Pancreas (tissue), 10 donors: ENCODE results near the gene C16orf89. TPM values are rescaled to one million over a fixed set of nuclear protein-coding genes. Genes with fewer than 3 reads are reported as not detected.

Source experiments
- ATAC-seq, 4 donors: fragments of 200-7000 bp; cut with Tn5 transposase; one replicate each; pipeline versions ENCODE4 v1.8.0 to v1.9.1; 2020; ENCODE audit warnings: mild to moderate bottlenecking in 4 of 4, moderate library complexity in 4 of 4
- DNase-seq, 6 donors: peaks; one replicate each; pipeline ENCODE4 v3.0.0-alpha.2; 2020
- FAIRE-seq: peaks from 2 replicates; lab custom pipeline; 2012; peaks lifted over from hg19 to GRCh38; lab: Jason Lieb, UNC
- H3K27ac ChIP-seq, 4 donors: fragments of 200-600 bp; sonication (generic); 1 replicate in 3 of 4; 2 replicates in 1 of 4; pipeline versions ENCODE4 v1.5.0 to v1.8.0; 2020
- H3K27me3 ChIP-seq, 4 donors: fragments of 200-600 bp; one replicate each; pipeline ENCODE4 v1.8.0; 2021
- H3K36me3 ChIP-seq, 3 donors: fragments of 200-600 bp; sonication (generic) in 1 of 3; one replicate each; pipeline versions ENCODE4 v1.5.0 to v1.8.0; 2020 to 2021
- H3K4me1 ChIP-seq, 3 donors: fragments of 200-600 bp; one replicate each; pipeline ENCODE4 v1.8.0; 2021
- H3K4me3 ChIP-seq, 4 donors: fragments of 200-600 bp; sonication (generic) in 2 of 4; one replicate each; pipeline versions ENCODE4 v1.5.0 to v1.8.0; 2020 to 2021
- H3K9me3 ChIP-seq, 4 donors: fragments of 200-600 bp; one replicate each; pipeline ENCODE4 v1.8.0; 2021
- CTCF ChIP-seq, 4 donors: fragments of 200-600 bp; sonication (generic) in 3 of 4; IDR thresholded peaks; one replicate each; pipeline versions ENCODE4 v1.5.0 to v1.8.0; 2021; ENCODE audit warnings: antibody characterized with exemption in 4 of 4
- WGBS, 2 donors: extraction: QIAGEN DNeasy Blood & Tissue Kit; methylation state at CpG; one replicate each; pipeline ENCODE4 v1.1.7; 2013; 5-methylcytosine and 5-hydroxymethylcytosine counted together
- intact Hi-C, 3 donors: fragments of 100-400 bp; cut with DNase I; formaldehyde crosslinking; loops; one replicate each; pipeline versions ENCODE4 v1.11.1 to v1.14.2; 2022
- polyA plus RNA-seq, 2 donors: library from polyadenylated mRNA; stranded (reverse); fragments of 200-250 nt; gene quantifications; one replicate each; pipeline ENCODE4 v1.2.3, GENCODE V29; 2013
- total RNA-seq, 6 donors: library from RNA; stranded (reverse); fragmentation: NEBNext Ultra II Directional in 4 of 6; extraction: Animal tissue kit (Norgen Biotek cat#: 25700) in 4 of 6; gene quantifications; one replicate each; pipeline versions ENCODE4 v1.2.1 to v1.2.4, GENCODE V29; 2021 to 2023
- donor health status: healthy with polysubstance abuse.
- donor health status: DM: no; HTN: no; CAD: no; lungs with moderate emphysema.
- donor health status: DM: no; HTN: no; CAD: no.
- donor health status: control.
- donor health status: control.
- donor health status: Bipolar disorder and iron deficiency.
- donor health status: DM: yes; HTN: yes; CAD: no.
- donor health status: DM: no; HTN: no; CAD: no.
- donor health status: DM: no; HTN: no; CAD: no.
- donor health status: DM: yes; HTN: yes; CAD: no.

Gene C16orf89
- total and polyA plus RNA-seq, 8 donors, result 1.1 to 9.1 (median 2.3) TPM; not detected in 1

GRCh38 chr16:5065326-5065725 is 430 bp downstream of the C16orf89 start:
- peak in 3 of 4 donors; percentile 34 to 62 (median 59) for ATAC-seq
- H3K4me3 ChIP-seq, result no peak overlapping the region
- WGBS, 2 donors, result 45 to 50% methylated on average over 8 of the region's 8 CpGs

GRCh38 chr16:5064915-5065314 is 841 bp downstream of the C16orf89 start:
- intact Hi-C loops, result no loop called here
- H3K36me3 ChIP-seq, result no peaks in the 10 kb centered on the region
- DNase-seq, result peak in 1 of 6 donors; percentile 40
- no peak for TF ChIP-seq CTCF (IDR thresholded peaks at IDR 0.05)
- ATAC-seq, result peak in 3 of 4 donors; percentile 21 to 53 (median 47)
- 36 to 39% methylated on average over 7 of the region's 7 CpGs for WGBS, 2 donors
- no peak for FAIRE-seq
- H3K4me1 ChIP-seq, result no peaks in the 10 kb centered on the region
- no peaks in the 10 kb centered on the region for H3K9me3 ChIP-seq
- no peak overlapping the region for H3K4me3 ChIP-seq
- H3K27me3 ChIP-seq, result no peaks in the 10 kb centered on the region
- no peak overlapping the region for H3K27ac ChIP-seq

More at GRCh38 chr16:5065326-5065725, 430 bp downstream of the C16orf89 start:
- Histone ChIP-seq H3K9me3 (no peaks in the 10 kb centered on the region), H3K36me3 (no peaks in the 10 kb centered on the region), H3K27me3 (no peaks in the 10 kb centered on the region), H3K27ac (no peak overlapping the region), H3K4me1 (no peaks in the 10 kb centered on the region)
- no peak for TF ChIP-seq CTCF (IDR thresholded peaks at IDR 0.05)
- intact Hi-C loops, result no loop called here
- DNase-seq (no peak), FAIRE-seq (no peak)

- DNase-seq (no peak), FAIRE-seq (no peak), ATAC-seq (no peak)
- Histone ChIP-seq H3K27ac (no peak overlapping the region), H3K4me3 (no peak overlapping the region), H3K9me3 (no peaks in the 10 kb centered on the region), H3K36me3 (no peaks in the 10 kb centered on the region), H3K27me3 (no peaks in the 10 kb centered on the region), H3K4me1 (no peaks in the 10 kb centered on the region)
- WGBS, 2 donors, result 74 to 75% methylated on average over 19 of the region's 19 CpGs
- no peak for TF ChIP-seq CTCF (IDR thresholded peaks at IDR 0.05)
- intact Hi-C loops, result no loop called here
Measured at GRCh38 chr16:5062790-5063765, 2.7 kb downstream of the C16orf89 start.

- WGBS, 2 donors, result 82 to 91% methylated on average over 11 of the region's 11 CpGs
- intact Hi-C loops, result no loop called here
- no peak overlapping the region for H3K4me3 ChIP-seq
- H3K9me3 ChIP-seq, result no peaks in the 10 kb centered on the region
- H3K27me3 ChIP-seq, result no peaks in the 10 kb centered on the region
- no peaks in the 10 kb centered on the region for H3K4me1 ChIP-seq
- H3K36me3 ChIP-seq, result no peaks in the 10 kb centered on the region
- ATAC-seq (no peak), FAIRE-seq (no peak), DNase-seq (no peak)
- H3K27ac ChIP-seq, result no peak overlapping the region
- no peak for TF ChIP-seq CTCF (IDR thresholded peaks at IDR 0.05)
Measured at GRCh38 chr16:5062051-5062450, 3.7 kb downstream of the C16orf89 start.
